GM18867 (cell line): ENCODE measurements around the gene GALNT17.

Source experiments
- ATAC-seq: cut with Tn5 transposase; IDR thresholded peaks from one replicate; pipeline ENCODE4 v1.9.1; 2021; ENCODE audit warnings: mild to moderate bottlenecking, moderate library complexity; ENCODE audit not compliant: unreplicated experiment

GALNT17 gene

DNA sequence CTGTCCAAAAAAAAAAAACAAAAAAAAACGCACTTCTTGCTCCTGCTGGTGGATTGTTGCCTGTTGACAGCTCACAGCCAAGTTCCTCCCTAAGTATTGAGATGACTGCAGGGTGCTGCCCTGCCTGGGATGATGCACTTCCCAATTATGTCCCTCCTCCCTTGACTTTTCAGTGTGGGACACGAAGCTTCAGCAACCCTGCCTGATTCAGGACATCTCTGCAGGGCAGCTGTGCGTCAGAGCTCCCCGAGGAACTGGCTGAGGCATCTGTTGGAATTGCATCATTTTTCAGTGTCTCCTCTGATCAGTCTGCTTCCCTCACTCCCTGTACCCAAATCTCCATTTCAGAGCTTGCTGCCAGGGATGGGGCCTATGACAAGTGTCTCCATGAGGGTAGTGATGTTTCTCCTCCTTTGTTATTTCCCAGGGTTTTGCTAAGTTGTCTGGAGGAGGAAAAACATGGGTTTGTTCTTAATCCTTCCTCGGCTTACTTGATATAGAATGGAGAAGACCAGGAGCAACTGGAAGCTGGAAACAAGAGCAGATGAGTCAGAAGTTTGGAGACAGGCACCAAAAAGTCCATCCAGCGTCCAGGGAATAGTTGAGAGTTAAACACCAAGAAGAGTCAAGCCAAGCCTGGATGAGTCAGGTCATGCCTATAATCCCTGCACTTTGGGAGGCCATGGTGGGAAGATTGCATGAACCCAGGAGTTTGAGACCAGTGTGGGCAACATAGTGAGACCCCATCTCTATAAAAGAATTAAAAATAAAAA is 355.1 kb downstream of the GALNT17 start:
- no peak for ATAC-seq

DNA sequence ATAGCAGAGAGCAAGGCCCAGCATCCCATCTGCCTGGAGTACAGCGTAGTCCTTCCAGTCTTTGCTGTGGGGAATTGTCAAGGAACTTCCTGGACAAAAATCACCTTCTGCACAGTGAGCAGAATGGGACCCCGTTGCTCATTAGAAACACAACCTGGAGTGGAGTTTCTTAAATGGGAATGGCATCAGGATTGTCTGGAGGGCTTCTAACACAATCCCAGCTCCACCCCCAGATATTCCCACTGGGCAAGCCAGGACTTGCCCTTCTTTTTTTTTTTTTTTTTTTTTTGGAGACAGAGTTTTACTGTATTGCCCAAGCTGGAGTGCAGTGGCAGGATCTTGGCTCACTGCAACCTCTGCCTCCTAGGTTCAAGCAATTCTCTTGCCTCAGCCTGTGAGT is 356.4 kb downstream of the GALNT17 start:
- no peak for ATAC-seq

DNA sequence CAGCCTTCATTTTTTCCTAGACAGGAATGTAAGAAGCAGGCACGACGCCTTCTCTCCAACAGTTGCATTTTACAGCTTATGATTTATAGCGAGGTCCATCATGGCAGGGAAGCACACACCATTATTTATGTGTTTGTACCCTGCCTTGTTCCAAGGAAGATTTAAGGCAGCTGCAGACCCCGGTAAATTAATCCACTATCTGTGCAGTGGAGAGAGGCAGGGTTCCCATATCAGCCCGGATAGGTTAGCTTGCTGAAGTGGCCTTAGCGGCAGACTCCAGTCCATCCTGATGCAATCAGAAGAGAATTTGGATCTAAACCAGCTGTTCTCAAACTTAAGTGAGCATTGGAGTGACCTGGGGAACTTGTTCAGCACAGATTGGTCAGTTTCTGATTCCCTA is 359.4 kb downstream of the GALNT17 start:
- ATAC-seq = no peak

DNA sequence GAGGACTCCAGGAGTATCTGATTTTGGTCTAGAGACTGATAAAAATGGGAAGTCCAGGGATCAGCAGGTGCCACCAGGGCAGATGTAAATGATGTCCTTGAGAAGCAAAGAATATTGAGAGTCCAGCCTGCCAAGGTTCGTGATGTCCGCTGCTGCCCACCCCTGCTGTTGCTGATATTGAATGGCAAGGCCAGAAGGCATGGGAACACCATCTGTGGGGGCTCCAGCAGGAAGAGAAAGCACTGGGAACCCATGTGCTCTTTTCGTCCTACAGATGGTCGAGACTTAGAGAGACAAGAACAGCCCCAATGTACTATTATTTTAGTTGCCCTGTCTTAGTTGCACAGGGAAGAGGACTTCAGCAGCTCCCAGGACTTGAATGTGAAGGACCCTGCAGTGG is 363.9 kb downstream of the GALNT17 start:
- no peak for ATAC-seq

DNA sequence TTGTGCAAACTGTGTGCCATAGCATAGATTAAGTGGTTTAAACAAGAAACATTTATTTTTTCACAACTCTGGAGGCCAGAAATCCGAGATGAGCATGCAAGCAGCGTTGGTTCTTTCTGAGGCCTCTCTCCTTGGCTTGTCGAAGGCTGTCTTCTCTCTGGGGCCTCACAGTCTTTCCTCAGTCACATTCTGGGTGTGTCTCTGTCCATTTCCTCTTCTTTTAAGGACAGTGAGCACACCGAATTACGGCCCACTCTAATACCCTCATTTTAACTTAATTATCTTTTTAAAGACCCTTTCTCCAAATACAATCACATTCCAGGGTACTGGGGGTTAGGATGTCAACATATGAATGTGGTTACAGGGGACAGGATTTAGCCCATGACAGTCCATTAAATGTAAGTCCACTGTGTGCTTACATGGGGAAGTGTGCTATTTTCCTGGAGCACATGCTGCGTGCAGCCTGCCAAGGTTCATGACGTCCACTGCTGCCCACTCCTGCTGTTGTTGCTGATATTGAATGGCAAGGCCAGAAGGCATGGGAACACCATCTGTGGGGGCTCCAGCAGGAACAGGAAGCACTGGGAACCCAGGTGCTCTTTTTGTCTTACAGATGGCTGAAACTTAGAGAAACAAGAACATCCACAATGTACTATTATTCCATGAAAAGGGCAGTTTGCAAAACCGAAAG is 365.5 kb downstream of the GALNT17 start:
- no peak for ATAC-seq

DNA sequence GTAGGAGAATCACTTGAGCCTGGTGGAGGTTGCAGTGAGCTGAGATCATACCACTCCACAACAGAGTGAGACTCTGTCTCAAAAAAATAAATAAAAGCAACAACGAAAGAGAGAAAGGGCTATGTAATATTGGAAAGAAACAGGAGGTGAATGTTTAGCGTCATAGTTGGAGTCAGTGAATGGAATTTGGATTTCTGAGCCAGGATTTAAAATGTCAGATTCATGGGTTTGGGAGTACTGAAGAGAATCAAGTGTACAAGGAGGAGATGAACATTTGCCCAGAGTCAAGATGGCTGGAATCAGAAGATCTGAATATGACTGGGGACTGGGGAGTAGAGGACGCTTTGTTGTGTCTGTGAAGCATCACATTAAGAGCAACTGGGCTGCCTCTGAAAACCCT is 366.4 kb downstream of the GALNT17 start:
- no peak for ATAC-seq

DNA sequence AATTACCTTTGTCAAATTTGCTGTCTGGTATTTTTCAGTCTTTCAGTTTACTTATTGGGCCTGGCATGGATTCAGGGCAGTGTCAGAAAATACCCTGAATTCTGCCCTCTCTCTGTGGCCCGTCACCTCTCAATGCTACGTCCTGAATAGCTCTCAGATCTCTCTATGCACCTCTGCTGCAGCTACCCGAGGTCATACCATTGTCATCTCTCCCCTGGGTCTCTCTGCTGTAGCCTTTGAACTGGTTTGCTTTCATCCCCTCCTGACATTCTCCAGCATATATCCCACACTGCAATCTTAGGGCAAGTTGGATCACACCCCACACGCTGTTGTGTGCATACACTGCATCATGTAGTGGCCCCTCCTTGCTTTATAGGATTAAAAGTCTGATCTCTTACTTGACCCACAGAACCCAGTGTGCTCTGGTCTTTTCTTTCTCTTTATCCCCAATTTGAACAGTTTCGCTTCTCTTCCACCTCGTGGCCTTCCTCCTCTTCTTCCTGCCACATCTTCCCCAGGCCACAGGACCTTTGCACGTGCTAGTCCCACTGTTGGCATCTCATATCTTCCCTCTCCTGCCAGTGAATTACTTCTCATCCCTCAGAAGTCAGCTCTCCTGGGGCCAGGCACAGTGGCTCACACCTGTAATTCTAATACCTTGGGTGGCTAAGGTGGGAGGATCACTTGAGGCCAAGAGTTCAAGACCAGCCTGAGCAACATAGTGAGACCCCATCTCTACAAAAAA is 372.9 kb downstream of the GALNT17 start:
- no peak for ATAC-seq

DNA sequence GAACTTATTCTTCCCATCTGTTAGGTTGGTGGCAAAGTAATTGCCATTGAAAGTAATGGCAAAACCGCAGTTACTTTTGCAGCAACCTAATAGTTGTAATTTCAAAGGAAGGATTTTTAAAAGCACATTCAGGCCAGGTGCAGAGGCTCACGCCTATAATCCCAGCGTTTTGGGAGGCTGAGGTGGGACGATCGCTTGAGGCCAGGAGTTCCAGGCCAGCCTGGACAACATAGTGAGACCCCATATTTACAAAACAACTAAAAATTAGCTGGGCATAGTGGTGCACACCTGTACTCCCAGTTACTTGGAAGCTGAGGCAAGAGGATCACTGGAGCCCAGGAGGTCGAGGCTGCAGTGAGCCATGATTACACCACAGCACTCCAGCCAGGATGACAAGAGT is 374.9 kb downstream of the GALNT17 start:
- ATAC-seq = no peak

DNA sequence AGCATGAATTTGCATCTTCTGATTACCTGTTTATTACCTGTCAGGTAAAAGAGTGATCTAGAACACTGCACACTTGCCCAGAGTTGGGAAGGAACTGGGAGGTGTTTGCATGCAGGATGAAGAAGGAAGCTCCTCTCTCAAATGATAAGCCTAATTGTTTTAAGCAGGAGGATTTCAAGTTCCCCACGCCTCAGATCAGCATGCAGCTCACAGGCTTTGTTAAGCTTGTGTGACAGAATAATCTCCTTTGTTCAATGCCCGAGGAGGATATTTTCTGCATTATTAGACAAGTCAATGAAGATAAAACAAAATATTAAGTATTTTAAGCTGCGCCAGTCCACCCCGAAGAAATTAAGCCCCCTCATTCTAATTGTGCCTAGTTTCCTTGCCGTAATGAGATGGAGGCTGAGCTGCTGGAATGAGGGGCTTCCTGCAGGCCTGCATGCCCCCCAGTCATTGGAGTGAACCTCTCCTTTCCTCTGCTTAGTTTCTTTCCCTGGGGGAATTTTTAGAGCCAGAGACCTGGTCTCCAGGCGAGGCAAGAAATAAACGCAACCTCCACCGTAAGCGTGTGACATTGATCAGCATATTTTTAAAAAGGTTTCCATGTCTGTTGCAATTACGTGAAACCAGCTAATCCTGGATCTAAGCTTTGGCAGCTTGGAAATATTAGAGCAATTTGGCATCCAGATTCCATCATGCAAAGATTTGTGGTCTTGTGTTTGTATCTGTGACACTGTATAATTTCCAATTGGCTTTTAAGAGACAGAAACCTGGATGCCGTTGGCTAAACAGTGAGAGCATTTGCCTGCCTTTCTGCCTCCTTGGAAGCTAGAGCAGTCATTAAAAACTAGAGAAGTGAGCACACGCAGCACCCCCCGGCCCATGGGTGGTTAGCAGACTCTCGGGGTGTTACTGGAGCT is 376.0 kb downstream of the GALNT17 start:
- ATAC-seq = no peak

DNA sequence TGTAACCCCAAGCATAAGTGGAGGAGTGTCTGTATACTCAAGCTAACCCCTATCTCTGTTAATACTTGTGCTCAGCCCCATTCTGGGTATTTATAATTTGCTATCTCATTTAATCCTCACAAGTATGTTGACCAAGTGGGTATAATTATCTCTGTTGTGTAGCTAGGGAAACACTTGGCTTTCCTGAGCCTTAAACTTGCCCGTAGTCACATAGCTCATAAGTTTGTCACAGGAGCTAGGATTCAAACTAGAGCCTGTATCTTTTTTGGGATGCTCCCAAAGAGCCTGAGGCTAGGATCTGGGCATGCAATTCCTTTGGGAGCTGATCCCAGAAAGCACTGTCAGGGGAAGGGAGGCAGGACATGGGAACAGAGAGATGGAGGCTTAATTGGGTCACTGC is 377.4 kb downstream of the GALNT17 start:
- no peak for ATAC-seq

DNA sequence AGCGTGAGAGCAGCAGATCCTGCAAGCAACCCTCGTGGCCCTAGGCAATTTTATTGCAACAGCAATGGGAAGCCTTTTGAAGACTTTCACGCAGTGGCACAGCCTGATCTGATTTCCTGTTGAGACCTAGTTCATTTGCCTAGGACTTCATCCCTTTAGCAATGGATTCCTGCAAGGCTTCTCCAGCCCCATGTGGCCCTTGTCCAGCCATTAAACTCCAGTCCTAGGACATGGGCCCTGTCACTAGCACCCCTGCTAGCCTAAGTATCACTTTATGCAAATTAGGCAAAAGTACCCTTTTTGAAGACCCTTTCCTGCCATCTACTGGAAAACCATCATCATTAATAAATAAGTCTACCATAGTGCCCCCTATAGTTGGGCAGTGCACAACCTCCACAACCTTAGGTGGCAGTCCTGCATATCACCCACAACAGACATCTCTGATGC is 379.4 kb downstream of the GALNT17 start:
- ATAC-seq = no peak

DNA sequence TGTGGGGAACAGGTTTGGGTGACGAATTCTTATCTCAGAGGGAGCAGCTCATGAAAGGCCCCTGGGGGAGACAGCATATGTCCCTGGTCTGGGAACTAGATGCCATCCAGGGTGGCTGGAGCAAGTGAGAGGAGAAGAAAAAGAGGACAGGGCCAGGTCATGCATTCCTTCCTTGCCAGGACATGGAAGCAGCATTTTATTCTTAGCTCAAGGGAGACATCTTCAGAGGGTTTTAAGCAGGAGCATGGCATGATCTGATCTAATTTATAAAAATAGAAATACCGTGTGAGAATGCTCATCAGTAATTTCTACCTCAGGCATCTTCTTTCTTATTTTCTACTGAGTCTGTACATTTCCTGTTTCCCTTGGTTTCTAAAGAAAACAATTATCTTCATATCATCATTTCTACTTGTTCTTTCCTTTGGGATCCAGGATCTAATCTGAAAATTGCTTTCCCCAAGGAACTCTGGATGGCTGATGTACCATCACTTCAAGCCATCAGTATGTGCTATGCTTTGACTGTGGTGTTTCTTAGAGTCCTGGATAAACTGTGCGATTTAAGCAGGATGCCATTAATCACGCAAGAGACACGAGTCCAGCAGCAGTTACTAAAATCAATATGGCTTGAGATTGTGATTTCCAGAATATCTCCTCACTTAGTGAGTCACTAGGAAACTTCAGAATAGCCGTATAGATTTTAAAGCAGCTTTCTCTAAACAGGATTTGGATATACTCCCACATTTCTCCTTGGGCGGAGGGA is 386.2 kb downstream of the GALNT17 start:
- no peak for ATAC-seq

DNA sequence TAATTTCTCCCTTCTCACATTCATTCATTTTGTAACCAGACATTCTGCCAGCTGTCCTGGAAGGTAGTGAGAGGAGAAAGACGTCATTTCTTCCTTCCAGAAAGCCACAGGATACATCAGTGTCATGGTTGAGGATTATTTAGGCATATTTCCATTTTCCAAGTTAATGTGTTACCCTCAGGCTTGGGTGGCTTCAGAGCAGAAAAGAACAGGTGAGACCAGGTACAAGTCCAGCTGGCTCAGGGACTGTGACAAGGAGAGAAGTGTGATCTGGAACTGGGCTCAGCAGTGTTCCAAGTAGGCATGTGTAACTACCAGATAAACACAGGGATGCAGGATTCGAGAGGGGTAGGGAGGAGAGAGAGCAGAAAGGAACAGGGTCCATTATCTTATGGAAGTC is 386.9 kb downstream of the GALNT17 start:
- no peak for ATAC-seq

DNA sequence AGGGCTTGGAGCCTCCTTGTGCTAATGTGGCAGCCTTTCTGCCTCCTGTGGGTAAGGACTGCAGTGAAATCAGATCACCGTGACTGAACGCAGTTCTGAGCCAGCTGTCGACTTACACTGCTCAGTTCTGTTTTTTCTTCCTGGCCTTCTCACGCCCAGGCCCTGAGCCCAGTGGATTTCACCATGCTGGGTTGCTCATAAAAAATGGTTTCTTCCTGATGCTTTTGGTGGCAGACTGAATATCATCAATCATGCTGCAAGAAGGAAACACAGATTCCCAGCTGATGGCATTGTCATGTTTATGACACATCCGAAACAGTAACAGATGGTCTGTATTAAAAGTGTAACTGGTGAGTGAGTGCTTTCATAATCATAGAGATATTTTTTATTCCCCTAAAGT is 389.6 kb downstream of the GALNT17 start:
- no peak for ATAC-seq

DNA sequence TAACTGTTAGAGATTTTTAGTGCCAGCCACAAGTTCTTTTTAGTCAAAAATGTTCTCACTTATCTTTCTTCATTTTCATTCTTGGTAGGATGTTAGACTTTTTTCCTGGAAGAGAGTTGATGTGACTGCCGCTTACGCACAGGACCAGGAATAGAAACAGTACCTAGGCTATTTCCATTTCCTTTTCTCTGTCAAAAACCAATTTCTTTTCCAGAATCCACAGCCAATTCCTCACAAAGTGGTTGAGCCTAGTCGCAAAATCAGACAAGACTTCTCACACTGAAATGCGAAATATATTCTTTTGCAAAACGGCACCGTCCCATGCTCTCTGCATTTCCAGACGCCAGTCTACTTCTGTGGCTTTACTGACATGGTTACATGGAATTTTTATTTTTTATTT is 394.2 kb downstream of the GALNT17 start:
- ATAC-seq = no peak

DNA sequence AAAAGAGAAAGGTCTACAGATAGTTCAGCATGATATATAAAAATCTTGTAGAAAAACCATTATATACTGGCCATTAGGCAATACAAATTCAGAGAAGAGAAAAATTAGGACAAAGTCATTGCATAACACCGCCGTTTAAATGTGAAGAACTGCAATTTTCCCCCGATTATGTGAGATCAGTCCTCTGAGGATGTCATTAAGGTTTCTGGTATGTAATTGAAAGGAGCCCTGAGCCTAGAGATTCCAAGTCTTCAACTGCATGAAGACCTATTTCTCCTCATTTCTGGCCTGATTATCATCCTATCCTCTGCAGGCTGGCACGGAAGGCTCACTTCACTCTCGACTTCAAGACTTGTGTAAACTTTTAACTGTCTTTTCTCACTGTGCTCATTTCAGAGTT is 395.3 kb downstream of the GALNT17 start:
- ATAC-seq = no peak

DNA sequence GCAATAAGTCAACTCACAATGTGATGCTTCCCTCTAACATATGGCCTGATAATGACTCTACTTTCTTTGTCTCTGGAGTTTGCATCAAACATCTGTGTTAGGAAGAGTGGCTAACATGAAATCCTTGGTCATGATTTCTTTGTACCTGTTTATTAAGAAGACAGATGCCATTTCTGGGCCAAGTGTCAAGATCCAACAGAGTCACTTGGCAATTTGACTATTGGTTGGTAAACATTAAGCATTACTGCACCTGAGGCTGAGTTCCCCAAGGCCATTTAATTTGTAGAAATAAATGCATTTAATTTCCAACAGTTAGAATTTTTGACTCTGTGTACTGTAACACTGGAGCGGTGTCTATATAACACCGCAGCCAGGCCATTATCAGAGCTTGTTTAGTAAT is 403.7 kb downstream of the GALNT17 start:
- no peak for ATAC-seq

DNA sequence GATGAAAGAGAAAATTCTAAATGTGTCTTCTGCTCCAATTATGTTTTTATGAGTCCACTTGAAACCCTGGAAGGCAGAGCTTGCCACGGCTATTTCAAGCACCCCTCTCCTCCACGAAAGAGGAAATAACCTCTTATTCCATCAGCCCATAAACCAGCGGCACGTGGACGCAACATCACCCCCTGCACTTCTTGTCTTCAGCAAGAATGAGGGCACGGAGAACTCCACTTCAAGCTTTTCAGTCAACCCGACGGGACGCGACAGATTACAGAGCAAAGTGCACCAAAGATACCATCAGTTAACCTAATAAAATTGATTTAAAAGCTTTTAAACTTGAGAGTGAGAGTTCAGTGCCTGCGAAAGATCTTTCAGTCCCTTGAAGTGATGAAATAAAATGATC is 406.3 kb downstream of the GALNT17 start:
- ATAC-seq = no peak

DNA sequence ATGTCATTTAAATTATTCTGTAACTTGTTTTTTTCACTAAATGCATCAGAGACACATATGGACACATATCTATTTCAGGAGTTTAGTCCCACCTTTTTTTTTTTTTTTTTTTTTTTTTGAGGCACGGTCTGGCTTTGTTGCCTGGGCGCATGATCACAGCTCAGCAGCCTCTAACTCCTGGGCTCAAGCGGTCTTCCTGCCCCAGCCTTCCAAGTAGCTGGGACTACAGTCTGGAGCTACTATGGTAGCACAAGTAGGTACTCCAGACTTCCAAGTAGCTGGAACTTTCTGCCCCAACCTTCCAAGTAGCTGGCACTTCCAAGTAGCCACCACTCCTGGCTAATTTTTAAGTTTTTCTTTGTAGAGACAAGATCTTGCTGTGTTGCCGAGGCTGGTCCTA is 407.7 kb downstream of the GALNT17 start:
- ATAC-seq = no peak

DNA sequence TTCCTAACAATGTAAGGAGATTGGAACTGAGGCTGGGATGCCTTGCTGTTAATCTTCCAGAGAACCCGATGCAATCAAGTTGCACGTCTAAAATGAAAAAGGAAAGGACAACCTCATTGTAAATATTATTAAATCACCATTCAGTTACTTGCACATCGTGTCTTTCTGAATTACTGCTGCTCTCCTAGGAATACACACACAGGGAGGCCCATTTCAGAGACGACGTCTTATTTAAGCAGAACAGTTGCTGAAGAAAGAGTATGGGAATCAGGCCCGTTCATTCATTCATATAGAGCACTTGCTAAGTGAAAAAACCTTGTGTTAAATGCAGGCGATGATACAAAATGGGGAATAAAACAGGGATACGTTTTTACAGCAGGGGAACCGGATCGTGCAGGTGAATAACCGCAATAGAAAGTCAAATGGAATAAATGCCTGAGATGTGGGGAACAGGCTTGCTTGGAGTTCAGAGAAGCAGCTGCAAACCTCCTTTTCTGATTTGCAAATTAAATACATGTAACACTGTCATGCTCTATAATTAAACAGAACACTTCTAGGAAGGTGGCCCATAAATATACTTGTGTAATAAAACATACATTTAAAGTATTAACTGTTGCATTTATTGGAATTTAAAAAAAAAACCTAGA is 409.9 kb downstream of the GALNT17 start:
- ATAC-seq = no peak
